Lower leg skin (tissue), 4 donors: ENCODE data around the gene JMJD6. TPM values are rescaled to one million over a fixed set of nuclear protein-coding genes. Genes with fewer than 3 reads are reported as not detected.

Source experiments
- DNase-seq, 2 donors: peaks; one replicate each; pipeline ENCODE4 v3.0.0-alpha.2; 2019; ENCODE audit warnings: low spot score in 2 of 2
- H3K4me3 ChIP-seq: fragments of 200-600 bp; sonication (generic); 2 replicates; pipeline ENCODE4 v1.5.1; 2017; ENCODE audit warnings: mild to moderate bottlenecking, low read depth; ENCODE audit not compliant: poor library complexity, severe bottlenecking
- POLR2A ChIP-seq, 2 donors: fragments of 450-650 bp; IDR thresholded peaks; one replicate each; pipeline ENCODE4 v1.6.1; 2016 to 2017; ENCODE audit warnings: antibody characterized with exemption in 2 of 2, mild to moderate bottlenecking in 1 of 2, moderate library complexity in 1 of 2
- WGBS, 2 donors: methylation state at CpG; one replicate each; pipeline ENCODE4 v1.1.5; 2018; 5-methylcytosine and 5-hydroxymethylcytosine counted together
- intact Hi-C: fragments of 100-400 bp; cut with DNase I; formaldehyde crosslinking; loops from one replicate; pipeline ENCODE4 v1.15.0; 2023; ENCODE audit warnings: low total_unique reads
- total RNA-seq, 4 donors: library from RNA; depleted of rRNA; stranded (reverse); fragments of >200 nt; gene quantifications; one replicate each; pipeline ENCODE4 v1.1.0, GENCODE V29; 2016
- TF ChIP-seq, protein P1 (sequence below), 3 donors: fragments of 450-650 bp; IDR thresholded peaks; one replicate each; pipeline ENCODE4 v1.5.1; 2016; ENCODE audit warnings: antibody characterized with exemption in 3 of 3, mild to moderate bottlenecking in 3 of 3, moderate library complexity in 2 of 3

JMJD6 gene
- total RNA-seq, 4 donors from 2014 or later, result 16.1 to 28.8 (median 21.0) TPM

DNA sequence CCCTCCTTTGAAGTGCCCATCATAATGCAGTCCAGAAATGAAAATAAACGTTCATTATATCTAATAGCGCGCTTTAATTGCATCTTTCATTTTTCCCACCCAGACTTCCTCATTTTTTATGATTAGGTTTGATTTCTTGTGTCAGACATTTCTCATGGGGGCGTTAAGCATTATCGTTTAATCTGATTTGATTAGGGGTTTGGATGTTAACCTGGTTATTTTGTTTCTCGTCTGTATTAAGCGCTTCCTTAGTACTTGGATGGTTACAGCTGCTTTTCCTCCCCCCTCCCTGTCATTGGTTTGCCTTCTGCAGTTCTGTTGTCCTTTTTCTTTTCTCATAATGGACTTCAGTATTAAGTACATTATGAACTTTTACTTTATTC lies 12.1 kb upstream of the JMJD6 start:
- H3K4me3 ChIP-seq, result peak overlapping the region; percentile 35
- no peak for DNase-seq
- no peak for TF ChIP-seq POLR2A (IDR thresholded peaks at IDR 0.05)
- TF ChIP-seq, protein P1, sequence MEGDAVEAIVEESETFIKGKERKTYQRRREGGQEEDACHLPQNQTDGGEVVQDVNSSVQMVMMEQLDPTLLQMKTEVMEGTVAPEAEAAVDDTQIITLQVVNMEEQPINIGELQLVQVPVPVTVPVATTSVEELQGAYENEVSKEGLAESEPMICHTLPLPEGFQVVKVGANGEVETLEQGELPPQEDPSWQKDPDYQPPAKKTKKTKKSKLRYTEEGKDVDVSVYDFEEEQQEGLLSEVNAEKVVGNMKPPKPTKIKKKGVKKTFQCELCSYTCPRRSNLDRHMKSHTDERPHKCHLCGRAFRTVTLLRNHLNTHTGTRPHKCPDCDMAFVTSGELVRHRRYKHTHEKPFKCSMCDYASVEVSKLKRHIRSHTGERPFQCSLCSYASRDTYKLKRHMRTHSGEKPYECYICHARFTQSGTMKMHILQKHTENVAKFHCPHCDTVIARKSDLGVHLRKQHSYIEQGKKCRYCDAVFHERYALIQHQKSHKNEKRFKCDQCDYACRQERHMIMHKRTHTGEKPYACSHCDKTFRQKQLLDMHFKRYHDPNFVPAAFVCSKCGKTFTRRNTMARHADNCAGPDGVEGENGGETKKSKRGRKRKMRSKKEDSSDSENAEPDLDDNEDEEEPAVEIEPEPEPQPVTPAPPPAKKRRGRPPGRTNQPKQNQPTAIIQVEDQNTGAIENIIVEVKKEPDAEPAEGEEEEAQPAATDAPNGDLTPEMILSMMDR (IDR thresholded peaks at IDR 0.05), result no peak
- intact Hi-C loops, result no loop called here
- 0 to 1% methylated on average over 7 of the region's 7 CpGs for WGBS, 2 donors

DNA sequence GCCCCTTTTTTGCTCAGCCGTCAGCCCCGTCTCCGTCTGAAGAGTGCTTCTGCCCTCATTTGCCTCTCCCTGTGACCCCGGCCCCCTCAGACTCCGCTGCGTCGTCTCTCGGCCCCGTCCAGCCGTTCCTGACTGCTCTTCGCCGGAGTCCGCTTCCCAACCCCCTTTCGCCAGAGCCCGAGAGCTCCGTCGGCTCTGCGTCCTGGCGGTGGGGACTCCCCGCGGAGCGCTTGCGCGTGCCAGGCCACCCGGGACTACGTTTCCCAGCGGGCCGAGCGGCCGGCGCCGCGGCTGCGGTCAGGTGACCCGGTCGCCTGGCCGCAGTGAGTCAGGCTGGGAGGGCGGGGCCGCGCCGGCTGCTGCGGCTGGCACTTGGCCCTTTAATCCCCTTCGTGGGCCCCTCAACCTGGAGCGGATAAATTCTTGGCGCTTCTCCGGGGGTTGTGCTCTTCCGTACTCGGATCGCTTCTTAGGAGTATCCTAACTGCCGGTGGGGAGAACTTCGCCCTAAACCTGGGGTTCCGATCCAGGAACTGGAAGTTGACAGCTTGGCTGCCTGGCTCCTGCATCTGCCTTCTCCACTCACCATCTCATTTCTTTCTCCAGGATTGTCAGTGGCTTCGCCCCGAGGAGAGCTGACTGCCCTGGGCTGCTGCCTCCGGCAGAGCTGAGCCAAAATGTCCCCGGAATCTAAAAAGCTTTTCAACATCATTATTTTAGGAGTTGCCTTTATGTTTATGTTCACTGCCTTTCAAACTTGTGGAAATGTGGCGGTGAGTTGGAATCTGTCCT lies 11.5 kb upstream of the JMJD6 start, which contains the start of gene MFSD11:
Gene MFSD11 (plus strand): TSS at position 444 of the 792 bp plus-strand sequence. CDS start 234 bp downstream, at position 678.
- 0 to 1% methylated on average over 28 to 47 of the region's 57 CpGs for whole genome bisulfite sequencing, 2 donors
- H3K4me3 ChIP-seq, result peak within 1 kb of the TSS; percentile 87
- TF ChIP-seq, protein P1 (IDR thresholded peaks at IDR 0.05), result no peak
- TF ChIP-seq POLR2A (IDR thresholded peaks at IDR 0.05), result no peak
- peak; percentile 87 to 98 for DNase-seq
- intact Hi-C loops, result no loop called here

- peak within 1 kb of the TSS; percentile 87 for H3K4me3 ChIP-seq
- WGBS, 2 donors, result 0% methylated on average over 22 to 53 of the region's 60 CpGs
- TF ChIP-seq, protein P1 (IDR thresholded peaks at IDR 0.05), result no peak
- peak; percentile 7 to 100 for TF ChIP-seq POLR2A (IDR thresholded peaks at IDR 0.05)
- intact Hi-C loops, result no loop called here
- DNase-seq, result peak; percentile 98 to 100
These were observed 10.8 kb upstream of the JMJD6 start, which contains the start of gene SRSF2 for GRCh38 chr17:76737082-76737675. SRSF2 (minus strand) TSS chr17:76737331; CDS start chr17:76737160, 171 bp downstream.

GRCh38 chr17:76736349-76737081 lies 10.1 kb upstream of the JMJD6 start:
- WGBS, 2 donors, result 0% methylated on average over 33 to 82 of the region's 117 CpGs
- H3K4me3 ChIP-seq, result peak overlapping the region; percentile 87
- peak; percentile 69 to 95 for DNase-seq
- TF ChIP-seq, protein P1 (IDR thresholded peaks at IDR 0.05), result peak in 1 of 3 donors; percentile 55
- no peak for TF ChIP-seq POLR2A (IDR thresholded peaks at IDR 0.05)
- intact Hi-C loops, result no loop called here

DNA sequence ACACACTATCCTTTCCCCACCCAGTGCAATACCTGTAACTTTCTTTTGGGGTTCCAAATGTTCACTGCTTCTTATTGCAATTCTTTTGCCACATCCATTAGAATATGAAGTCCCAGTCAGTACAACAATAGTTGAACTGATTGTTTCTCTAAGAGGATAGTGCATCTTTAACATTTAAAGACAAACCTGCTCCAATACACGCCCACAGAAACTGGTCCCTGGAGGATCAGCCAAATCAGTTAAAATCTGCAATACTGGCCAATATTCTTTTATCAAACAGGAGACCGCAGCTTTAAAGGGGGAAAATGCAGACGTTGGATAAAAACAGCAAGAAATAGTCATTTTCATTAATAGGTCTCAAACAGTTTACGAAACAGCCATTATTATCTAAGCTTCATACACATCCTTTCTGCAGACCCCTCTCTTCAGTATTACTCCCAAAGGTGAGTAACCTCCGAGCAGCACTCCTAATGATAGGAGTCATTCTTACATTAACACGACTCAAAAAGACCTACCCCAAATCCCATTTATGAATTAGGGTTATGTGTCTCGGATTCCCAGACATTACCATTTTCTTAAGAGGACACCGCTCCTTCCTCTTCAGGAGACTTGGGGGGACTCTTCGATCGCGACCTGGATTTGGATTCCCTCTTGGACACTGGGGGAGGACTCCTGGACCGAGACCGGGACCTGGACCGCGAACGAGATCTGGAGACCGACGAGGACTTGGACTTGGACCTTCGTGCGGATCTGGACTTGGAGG lies 9.4 kb upstream of the JMJD6 start:
- no peak for DNase-seq
- WGBS, 2 donors, result 1 to 2% methylated on average over 20 of the region's 20 CpGs
- peak overlapping the region; percentile 87 for H3K4me3 ChIP-seq
- TF ChIP-seq, protein P1 (IDR thresholded peaks at IDR 0.05), result no peak
- no peak for TF ChIP-seq POLR2A (IDR thresholded peaks at IDR 0.05)
- intact Hi-C loops, result no loop called here
